Mucosa of descending colon (tissue), 3 donors: ENCODE results near the gene CALML3. TPM values are rescaled to one million over a fixed set of nuclear protein-coding genes. Genes with fewer than 3 reads are reported as not detected.

Experiments
- ATAC-seq: fragments of 200-7000 bp; cut with Tn5 transposase; one replicate; pipeline ENCODE4 v1.9.1; 2020; ENCODE audit warnings: mild to moderate bottlenecking, moderate library complexity
- DNase-seq, 3 donors: peaks; one replicate each; pipeline ENCODE4 v3.0.0-alpha.2; 2020
- H3K36me3 ChIP-seq: fragments of 200-600 bp; one replicate; pipeline ENCODE4 v1.8.0; 2021; ENCODE audit warnings: low read depth, mild to moderate bottlenecking
- H3K4me1 ChIP-seq: fragments of 200-600 bp; one replicate; pipeline ENCODE4 v1.8.0; 2021; ENCODE audit warnings: low read depth, mild to moderate bottlenecking
- H3K4me3 ChIP-seq: fragments of 200-600 bp; one replicate; pipeline ENCODE4 v1.8.0; 2021; ENCODE audit warnings: mild to moderate bottlenecking
- H3K9me3 ChIP-seq: fragments of 200-600 bp; one replicate; pipeline ENCODE4 v1.8.0; 2021; ENCODE audit warnings: mild to moderate bottlenecking
- intact Hi-C, 2 donors: fragments of 100-400 bp; cut with DNase I in 1 of 2; cut with micrococcal nuclease in 1 of 2; formaldehyde crosslinking; loops; one replicate each; pipeline versions ENCODE4 v1.11.0 to v1.11.1; 2022; cut with DNase I, micrococcal nuclease
- total RNA-seq, 3 donors: library from RNA; stranded (reverse); fragmentation: NEBNext Ultra II Directional in 2 of 3; extraction: Animal tissue kit (Norgen Biotek cat#: 25700) in 2 of 3; gene quantifications; one replicate each; pipeline versions ENCODE4 v1.2.1 to v1.2.4, GENCODE V29; 2021 to 2023
- TF ChIP-seq, protein P1 (sequence below): fragments of 200-600 bp; IDR thresholded peaks from one replicate; pipeline ENCODE4 v1.8.0; 2022; ENCODE audit warnings: antibody characterized with exemption, mild to moderate bottlenecking
- donor health status: DM: no; HTN: no; CAD: no; lungs with moderate emphysema.
- donor health status: DM: no; HTN: no; CAD: no.
- donor health status: DM: no; HTN: yes; CAD: no.

The CALML3 gene
- total RNA-seq, 3 donors from 2014 or later: 0.09 to 0.17 TPM; not detected in 1

DNA sequence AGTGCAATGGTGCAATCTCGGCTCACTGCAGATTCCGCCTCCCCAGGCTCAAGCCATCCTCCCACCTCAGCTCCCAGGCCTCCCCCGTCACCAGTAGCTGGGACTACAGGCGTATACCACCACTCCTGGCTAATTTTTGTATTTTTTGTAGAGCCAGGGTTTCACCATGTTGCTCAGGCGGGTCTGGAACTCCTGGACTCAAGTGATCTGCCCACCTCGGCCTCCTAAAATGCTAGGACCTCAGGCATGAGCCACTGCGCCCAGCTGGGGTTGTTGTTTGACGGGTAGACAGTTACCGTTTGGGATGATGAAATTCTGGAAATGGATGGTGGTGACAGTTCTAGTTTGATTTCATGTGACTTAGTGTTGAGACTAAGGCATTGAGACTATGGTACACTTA is 15.3 kb downstream of the CALML3 start:
- H3K4me3 ChIP-seq: no peak overlapping the region
- H3K9me3 ChIP-seq: no peaks in the 10 kb centered on the region
- peaks cover 14% of the 10 kb centered on the region for H3K4me1 ChIP-seq
- no peak for ATAC-seq
- peak in 2 of 3 donors; percentile 18 to 24 for DNase-seq
- TF ChIP-seq, protein P1, sequence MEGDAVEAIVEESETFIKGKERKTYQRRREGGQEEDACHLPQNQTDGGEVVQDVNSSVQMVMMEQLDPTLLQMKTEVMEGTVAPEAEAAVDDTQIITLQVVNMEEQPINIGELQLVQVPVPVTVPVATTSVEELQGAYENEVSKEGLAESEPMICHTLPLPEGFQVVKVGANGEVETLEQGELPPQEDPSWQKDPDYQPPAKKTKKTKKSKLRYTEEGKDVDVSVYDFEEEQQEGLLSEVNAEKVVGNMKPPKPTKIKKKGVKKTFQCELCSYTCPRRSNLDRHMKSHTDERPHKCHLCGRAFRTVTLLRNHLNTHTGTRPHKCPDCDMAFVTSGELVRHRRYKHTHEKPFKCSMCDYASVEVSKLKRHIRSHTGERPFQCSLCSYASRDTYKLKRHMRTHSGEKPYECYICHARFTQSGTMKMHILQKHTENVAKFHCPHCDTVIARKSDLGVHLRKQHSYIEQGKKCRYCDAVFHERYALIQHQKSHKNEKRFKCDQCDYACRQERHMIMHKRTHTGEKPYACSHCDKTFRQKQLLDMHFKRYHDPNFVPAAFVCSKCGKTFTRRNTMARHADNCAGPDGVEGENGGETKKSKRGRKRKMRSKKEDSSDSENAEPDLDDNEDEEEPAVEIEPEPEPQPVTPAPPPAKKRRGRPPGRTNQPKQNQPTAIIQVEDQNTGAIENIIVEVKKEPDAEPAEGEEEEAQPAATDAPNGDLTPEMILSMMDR: no peak
- intact Hi-C loops: no loop called here
- no peaks in the 10 kb centered on the region for H3K36me3 ChIP-seq

DNA sequence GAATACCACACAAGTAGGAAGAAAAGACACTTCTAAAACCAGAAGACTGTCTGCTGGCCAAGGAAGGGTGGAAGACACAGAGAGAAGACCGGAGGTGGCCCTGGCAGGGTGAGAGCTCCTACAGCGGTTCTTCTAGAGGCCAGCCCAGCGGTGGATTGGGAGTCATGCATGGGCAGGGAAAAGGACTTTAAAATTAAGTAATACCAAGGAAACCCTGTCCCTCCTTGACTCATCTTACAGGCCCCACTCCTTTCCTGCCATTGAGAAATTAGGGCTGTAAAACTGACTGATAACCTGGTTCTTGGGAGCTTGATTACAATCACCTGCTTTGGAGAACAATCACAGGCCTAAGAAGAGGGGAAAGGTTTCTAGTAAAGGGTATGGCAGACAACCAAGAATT is 16.1 kb downstream of the CALML3 start:
- Histone ChIP-seq H3K4me1 (peaks cover 22% of the 10 kb centered on the region), H3K9me3 (no peaks in the 10 kb centered on the region), H3K4me3 (no peak overlapping the region), H3K36me3 (no peaks in the 10 kb centered on the region)
- intact Hi-C loops: no loop called here
- DNase-seq: peak in 2 of 3 donors; percentile 36 to 43
- TF ChIP-seq, protein P1: no peak
- ATAC-seq: peak; percentile 72

DNA sequence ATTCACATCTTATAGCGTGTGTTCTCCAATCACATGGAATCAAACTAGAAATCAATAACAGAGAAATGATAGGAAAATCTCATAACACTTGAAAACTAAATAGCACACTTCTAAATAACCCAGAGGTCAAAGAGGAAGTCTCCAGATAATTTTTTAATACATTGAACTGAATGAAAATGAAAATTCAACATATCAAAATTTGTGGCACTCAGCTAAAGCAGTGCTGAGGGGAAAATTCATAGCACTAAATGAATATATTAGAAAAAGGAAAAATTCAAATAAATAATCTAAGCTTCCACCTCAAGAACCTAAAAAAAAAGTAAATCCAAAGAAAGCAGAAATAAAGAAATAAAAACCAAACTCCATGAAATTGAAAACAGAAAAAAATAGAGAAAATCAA is 17.3 kb downstream of the CALML3 start:
- DNase-seq: no peak
- Histone ChIP-seq H3K4me3 (no peak overlapping the region), H3K36me3 (no peaks in the 10 kb centered on the region), H3K4me1 (peaks cover 33% of the 10 kb centered on the region), H3K9me3 (no peaks in the 10 kb centered on the region)
- no peak for ATAC-seq
- intact Hi-C loops: no loop called here
- TF ChIP-seq, protein P1: no peak

DNA sequence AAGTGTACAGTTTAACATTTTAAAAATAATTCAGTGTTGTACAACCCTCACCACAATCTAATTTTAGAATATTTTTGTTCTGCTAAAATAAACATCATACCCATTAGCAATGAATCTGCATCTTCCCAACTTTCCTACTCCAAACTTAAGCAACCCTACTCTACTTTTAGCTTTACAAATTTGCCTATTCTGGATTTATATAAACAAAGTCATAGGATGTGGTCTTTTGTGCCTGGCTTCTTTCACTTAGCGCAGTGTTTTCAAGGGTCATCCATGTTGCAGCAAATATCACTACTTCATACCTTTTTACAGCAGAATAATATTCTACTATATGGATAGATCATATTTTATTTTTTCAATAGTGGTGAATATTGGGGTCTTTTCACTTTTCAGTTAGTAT is 18.9 kb downstream of the CALML3 start:
- H3K4me1 ChIP-seq: peaks cover 48% of the 10 kb centered on the region
- no peaks in the 10 kb centered on the region for H3K36me3 ChIP-seq
- TF ChIP-seq, protein P1: no peak
- ATAC-seq (no peak), DNase-seq (no peak)
- intact Hi-C loops: no loop called here
- no peak overlapping the region for H3K4me3 ChIP-seq
- H3K9me3 ChIP-seq: no peaks in the 10 kb centered on the region

DNA sequence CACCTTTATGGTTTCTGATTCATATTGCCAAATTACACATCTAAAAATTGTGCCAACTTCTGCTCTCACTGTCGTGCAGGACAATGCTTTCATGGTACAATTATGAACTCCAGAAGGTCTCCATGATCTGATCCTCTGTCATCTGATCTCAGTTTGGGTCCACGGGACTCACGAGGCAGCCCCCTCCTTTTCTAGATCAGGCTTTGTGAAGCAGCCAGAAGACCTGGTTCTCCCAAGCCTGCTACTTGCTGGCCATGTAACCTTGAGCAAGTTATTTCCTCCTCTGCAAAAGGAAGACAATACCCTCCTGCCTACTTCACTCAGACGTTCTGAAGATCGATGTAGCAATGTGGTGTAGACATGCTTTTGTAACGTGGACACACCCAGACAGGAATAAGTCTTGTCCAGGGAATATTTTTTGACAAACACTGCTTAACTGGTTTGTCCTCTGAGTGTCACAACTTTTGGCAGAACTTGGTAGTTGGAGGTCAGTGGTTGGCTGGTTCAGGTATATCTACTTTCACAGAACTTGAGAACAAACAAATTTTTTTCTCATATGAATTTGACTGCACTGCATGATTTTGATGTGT is 19.6 kb downstream of the CALML3 start:
- no peaks in the 10 kb centered on the region for H3K36me3 ChIP-seq
- DNase-seq (peak in 1 of 3 donors; percentile 5), ATAC-seq (no peak)
- TF ChIP-seq, protein P1: no peak
- intact Hi-C loops: no loop called here
- H3K9me3 ChIP-seq: no peaks in the 10 kb centered on the region
- H3K4me3 ChIP-seq: no peak overlapping the region
- H3K4me1 ChIP-seq: peaks cover 54% of the 10 kb centered on the region
